ENCODE results near the gene LDAF1. TPM values are rescaled to one million over a fixed set of nuclear protein-coding genes. Genes with fewer than 3 reads are reported as not detected.

Gene LDAF1
- total and polyA plus RNA-seq, 4 donors, result 10.4 to 45.6 (median 20.4) TPM

- H3K9ac ChIP-seq (ENCODE audit: insufficient read depth in 1 of 2, low read length in 2 of 2), result no peak overlapping the region
- no peaks in the 10 kb centered on the region for H3K4me1 ChIP-seq (ENCODE audit: control insufficient read depth in 5 of 5, insufficient read depth in 5 of 5, low read length in 5 of 5)
- H3K4me3 ChIP-seq, result no peak overlapping the region
- peaks cover 0 to 2% (median 0%) of the 10 kb centered on the region in 3 donors for H3K27me3 ChIP-seq (ENCODE audit: control insufficient read depth in 3 of 3, insufficient read depth in 3 of 3, low read length in 2 of 3)
- H3K27ac ChIP-seq (ENCODE audit: low read depth in 1 of 2, low read length in 1 of 2), result no peak overlapping the region
- no peaks in the 10 kb centered on the region for H3K36me3 ChIP-seq (ENCODE audit: control insufficient read depth in 4 of 4, insufficient read depth in 4 of 4, low read length in 4 of 4)
- DNase-seq (no peak), ATAC-seq (ENCODE audit: insufficient read depth, low FRiP score) (no peak)
- H3K9me3 ChIP-seq (ENCODE audit: control insufficient read depth in 4 of 4, insufficient read depth in 3 of 4, low read length in 3 of 4), result no peaks in the 10 kb centered on the region
- TF ChIP-seq CTCF (IDR thresholded peaks at IDR 0.05; ENCODE audit: control extremely low read depth, extremely low read depth), result no peak
Observed at GRCh38 chr16:21226749-21227148, 68.3 kb downstream of the LDAF1 start.

- no peak for TF ChIP-seq CTCF (IDR thresholded peaks at IDR 0.05; ENCODE audit: control extremely low read depth, extremely low read depth)
- no peak overlapping the region for H3K9ac ChIP-seq (ENCODE audit: insufficient read depth in 1 of 2, low read length in 2 of 2)
Observed at GRCh38 chr16:21227866-21228265, 69.4 kb downstream of the LDAF1 start.

GRCh38 chr16:21228361-21228872 is 69.9 kb downstream of the LDAF1 start:
- DNase-seq (no peak), ATAC-seq (ENCODE audit: insufficient read depth, low FRiP score) (no peak)
- no peak overlapping the region for H3K4me3 ChIP-seq
- no peak for TF ChIP-seq CTCF (IDR thresholded peaks at IDR 0.05; ENCODE audit: control extremely low read depth, extremely low read depth)
- no peaks in the 10 kb centered on the region for H3K4me1 ChIP-seq (ENCODE audit: control insufficient read depth in 5 of 5, insufficient read depth in 5 of 5, low read length in 5 of 5)
- H3K36me3 ChIP-seq (ENCODE audit: control insufficient read depth in 4 of 4, insufficient read depth in 4 of 4, low read length in 4 of 4), result no peaks in the 10 kb centered on the region
- no peak overlapping the region for H3K27ac ChIP-seq (ENCODE audit: low read depth in 1 of 2, low read length in 1 of 2)
- H3K9me3 ChIP-seq (ENCODE audit: control insufficient read depth in 4 of 4, insufficient read depth in 3 of 4, low read length in 3 of 4), result no peaks in the 10 kb centered on the region
- H3K9ac ChIP-seq (ENCODE audit: insufficient read depth in 1 of 2, low read length in 2 of 2), result no peak overlapping the region
- WGBS, 2 donors, result 53 to 75% methylated on average over 1 to 2 of the region's 2 CpGs
- no peaks in the 10 kb centered on the region for H3K27me3 ChIP-seq (ENCODE audit: control insufficient read depth in 3 of 3, insufficient read depth in 3 of 3, low read length in 2 of 3)

More at GRCh38 chr16:21227866-21228265, 69.4 kb downstream of the LDAF1 start:
- no peak overlapping the region for H3K4me3 ChIP-seq
- H3K4me1 ChIP-seq (ENCODE audit: control insufficient read depth in 5 of 5, insufficient read depth in 5 of 5, low read length in 5 of 5), result no peaks in the 10 kb centered on the region
- no peak overlapping the region for H3K27ac ChIP-seq (ENCODE audit: low read depth in 1 of 2, low read length in 1 of 2)
- DNase-seq, result no peak
- no peak for ATAC-seq (ENCODE audit: insufficient read depth, low FRiP score)
- H3K27me3 ChIP-seq (ENCODE audit: control insufficient read depth in 3 of 3, insufficient read depth in 3 of 3, low read length in 2 of 3), result no peaks in the 10 kb centered on the region
- no peaks in the 10 kb centered on the region for H3K36me3 ChIP-seq (ENCODE audit: control insufficient read depth in 4 of 4, insufficient read depth in 4 of 4, low read length in 4 of 4)
- H3K9me3 ChIP-seq (ENCODE audit: control insufficient read depth in 4 of 4, insufficient read depth in 3 of 4, low read length in 3 of 4), result no peaks in the 10 kb centered on the region

Other genes with a start within 250 kb of the LDAF1 start
- gene DNAH3, start 7.8 kb upstream of the LDAF1 start, total RNA-seq, result 10 to 100 TPM; 23.5 to 24.1 TPM
- gene DNAH3, start 7.8 kb upstream of the LDAF1 start, polyA plus RNA-seq, result 1 to 10 TPM; 1.0 to 2.2 TPM
- under 1 TPM in 1 of 2 donors, not detected in 1; 0.17 TPM for gene ZP2, start 52.9 kb downstream of the LDAF1 start, total RNA-seq
- not detected for gene ZP2, start 52.9 kb downstream of the LDAF1 start, polyA plus RNA-seq
- gene ANKS4B, start 75.0 kb downstream of the LDAF1 start, total RNA-seq, result under 1 TPM in 1 of 2 donors, not detected in 1; 0.11 TPM
- gene ANKS4B, start 75.0 kb downstream of the LDAF1 start, polyA plus RNA-seq, result not detected
- gene CRYM, start 119.6 kb downstream of the LDAF1 start, total RNA-seq, result 10 to 100 TPM in 1 of 2 donors, 1 to 10 TPM in 1; 8.3 to 10.2 TPM
- 10 to 100 TPM in 1 of 2 donors, 1 to 10 TPM in 1; 5.4 to 11.9 TPM for gene CRYM, start 119.6 kb downstream of the LDAF1 start, polyA plus RNA-seq

Measured in lung (tissue), 12 donors.